Stimulated activated effector memory CD8-positive, alpha-beta T cell treated with anti-CD3 and anti-CD28 coated beads, Interleukin-12 subunit alpha, Interleukin-12 subunit beta, amount 100 ng/mL, for 72 hours (primary cell): ENCODE data around the gene ECSCR.

Experiments used
- ATAC-seq: fragments of 150-1000 bp; cut with Tn5 transposase; 2 replicates; pipeline ENCODE4 v1.10.0; 2021
- DNase-seq, 2 donors: peaks; one replicate each; pipeline ENCODE4 v3.0.0; 2021 to 2022; ENCODE audit warnings: low spot score in 2 of 2
- H3K27ac Mint-ChIP-seq: one replicate; pipeline ENCODE4 v1.8.0; 2022; ENCODE audit warnings: mild to moderate bottlenecking, mixed read lengths
- H3K36me3 Mint-ChIP-seq: one replicate; pipeline ENCODE4 v1.8.0; 2022; ENCODE audit warnings: mild to moderate bottlenecking, mixed read lengths
- H3K4me1 Mint-ChIP-seq: one replicate; pipeline ENCODE4 v1.8.0; 2022; ENCODE audit warnings: mixed read lengths
- H3K4me3 Mint-ChIP-seq: one replicate; pipeline ENCODE4 v1.8.0; 2022; ENCODE audit warnings: mild to moderate bottlenecking, mixed read lengths
- H3K9me3 Mint-ChIP-seq: one replicate; pipeline ENCODE4 v1.8.0; 2022; ENCODE audit warnings: mixed read lengths

ECSCR gene

GRCh38 chr5:139399501-139400121 is 62.9 kb downstream of the ECSCR start:
- Mint-ChIP-seq H3K4me1 (peaks cover 64% of the 10 kb centered on the region), H3K9me3 (no peaks in the 10 kb centered on the region), H3K4me3 (peak overlapping the region; percentile 52), H3K36me3 (peaks cover 46% of the 10 kb centered on the region), H3K27ac (peak overlapping the region; percentile 83)
- peak in 1 of 2 donors; percentile 69 for DNase-seq
- ATAC-seq = peak; percentile 15
